Tongue (tissue), 1 donor: ENCODE measurements around the gene RFK. TPM values are rescaled to one million over a fixed set of nuclear protein-coding genes. Genes with fewer than 3 reads are reported as not detected.

ENCODE experiments used
- total RNA-seq: library from RNA; depleted of rRNA; stranded (reverse); fragments of >200 nt; gene quantifications from one replicate; pipeline ENCODE4 v1.2.3, GENCODE V29; 2014

Gene RFK
- total RNA-seq, 1 donor from 2014 or later = 15.8 TPM

Other genes with a start within 250 kb of the RFK start
- 7.0 TPM for gene GCNT1, start 64.8 kb upstream of the RFK start, total RNA-seq